NT2/D1 (cell line): Measurements from ENCODE around the gene WDR1.
A peak's percentile ranks its signal among the peaks of the same experiment; 100 is the strongest.

Experiments
- DNase-seq: peaks from one replicate; pipeline ENCODE4 v3.0.0-alpha.2; 2011; ENCODE audit warnings: low read depth, low spot score
- H3K27me3 ChIP-seq: 2 replicates; pipeline ENCODE4 v1.6.0; 2011; ENCODE audit warnings: mild to moderate bottlenecking; ENCODE audit not compliant: insufficient read length, insufficient read depth
- H3K36me3 ChIP-seq: 2 replicates; pipeline ENCODE4 v1.6.1; 2011; ENCODE audit warnings: mild to moderate bottlenecking, low read length, mixed read lengths; ENCODE audit not compliant: insufficient read depth, insufficient read length
- H3K4me1 ChIP-seq: 2 replicates; pipeline ENCODE4 v1.5.1; 2011; ENCODE audit not compliant: insufficient read depth, insufficient read length
- H3K4me3 ChIP-seq: 2 replicates; pipeline ENCODE4 v1.5.1; 2011; ENCODE audit warnings: low read depth; ENCODE audit not compliant: insufficient read length
- H3K9ac ChIP-seq: 2 replicates; pipeline ENCODE4 v1.6.0; 2011; ENCODE audit warnings: low read depth; ENCODE audit not compliant: insufficient read length
- H3K9me3 ChIP-seq: 2 replicates; pipeline ENCODE4 v1.5.1; 2011; ENCODE audit warnings: mild to moderate bottlenecking, low read length; ENCODE audit not compliant: insufficient read depth
- SUZ12 ChIP-seq: IDR thresholded peaks from 2 replicates; pipeline ENCODE4 v1.6.1; 2011; ENCODE audit not compliant: insufficient read length, insufficient read depth; ENCODE audit errors: extremely low read depth
- YY1 ChIP-seq: IDR thresholded peaks from 2 replicates; pipeline ENCODE4 v1.6.1; 2011; ENCODE audit not compliant: insufficient read length, insufficient read depth
- ZNF274 ChIP-seq: IDR thresholded peaks from 2 replicates; pipeline ENCODE4 v1.6.1; 2011; ENCODE audit warnings: mild to moderate bottlenecking, low read depth, low read length

Gene WDR1

DNA sequence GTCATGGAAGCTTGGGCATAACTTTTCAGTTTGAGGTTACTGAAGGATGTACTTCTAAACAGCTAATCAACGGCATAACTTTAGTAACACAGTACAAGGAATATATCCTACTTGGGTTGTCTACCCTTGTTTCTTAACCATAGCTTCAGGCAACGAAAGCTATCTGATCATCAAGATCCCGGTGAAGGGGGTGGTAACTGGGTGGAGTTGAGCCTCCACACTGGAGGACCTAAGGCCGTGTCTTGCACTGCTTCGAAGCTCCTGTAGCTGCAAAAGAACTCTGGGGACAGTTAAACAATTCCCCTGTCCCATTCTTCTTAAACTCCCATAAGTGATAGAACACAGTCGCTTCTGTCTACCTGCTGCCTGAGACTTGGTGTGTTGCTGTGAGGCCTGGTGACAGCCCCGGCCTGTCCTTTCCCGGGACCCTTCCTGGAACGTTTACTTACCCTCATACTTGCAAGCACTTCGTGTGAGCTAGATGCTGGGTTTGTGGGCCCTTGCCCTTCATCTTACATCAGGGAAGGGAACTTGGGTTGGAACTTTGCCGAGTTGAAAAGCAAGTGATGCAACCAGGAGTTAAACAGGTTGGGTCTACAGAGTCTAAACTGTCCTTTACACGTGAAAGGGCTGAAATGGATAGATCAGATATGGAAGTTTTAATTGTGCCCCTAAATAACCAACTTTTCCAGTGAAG, 5.8 kb upstream of the WDR1 start:
- Histone ChIP-seq H3K9ac (no peak overlapping the region), H3K4me1 (peaks cover 13% of the 10 kb centered on the region), H3K4me3 (no peak overlapping the region), H3K9me3 (no peaks in the 10 kb centered on the region), H3K36me3 (no peaks in the 10 kb centered on the region), H3K27me3 (no peaks in the 10 kb centered on the region)
- DNase-seq: no peak
- TF ChIP-seq ZNF274 (no peak), SUZ12 (no peak), YY1 (no peak)

DNA sequence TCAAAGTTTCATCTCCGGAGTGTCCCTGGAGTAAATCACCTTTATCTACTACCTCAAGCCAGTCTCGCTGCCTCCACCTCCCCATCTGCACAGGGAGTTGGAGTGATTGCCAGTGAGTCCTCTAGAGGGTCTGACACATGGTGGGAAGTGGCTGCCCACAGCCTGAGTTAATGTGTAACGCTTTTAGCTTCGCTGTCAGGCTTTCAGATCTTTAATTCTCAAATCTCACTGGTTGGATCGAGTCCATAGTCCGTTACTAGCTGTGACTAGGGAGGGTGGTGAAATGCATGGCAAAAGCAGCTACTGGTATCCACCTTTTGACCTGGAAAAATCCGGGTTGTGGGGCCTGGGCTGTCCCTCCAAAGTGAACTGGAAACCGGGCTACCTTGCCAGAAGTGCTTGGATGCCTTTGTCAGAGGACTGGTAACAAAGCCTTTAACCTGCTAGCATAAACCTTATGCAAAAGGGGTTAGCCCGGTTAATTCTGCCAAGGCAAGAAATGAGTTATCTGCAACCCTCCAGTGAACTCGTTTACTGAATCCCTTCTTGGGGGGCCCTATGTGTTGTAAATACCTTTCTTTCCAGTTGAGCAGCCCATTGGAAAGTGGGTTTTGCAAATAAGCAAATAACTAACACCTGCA, 5.1 kb upstream of the WDR1 start:
- no peak overlapping the region for H3K9ac ChIP-seq

DNA sequence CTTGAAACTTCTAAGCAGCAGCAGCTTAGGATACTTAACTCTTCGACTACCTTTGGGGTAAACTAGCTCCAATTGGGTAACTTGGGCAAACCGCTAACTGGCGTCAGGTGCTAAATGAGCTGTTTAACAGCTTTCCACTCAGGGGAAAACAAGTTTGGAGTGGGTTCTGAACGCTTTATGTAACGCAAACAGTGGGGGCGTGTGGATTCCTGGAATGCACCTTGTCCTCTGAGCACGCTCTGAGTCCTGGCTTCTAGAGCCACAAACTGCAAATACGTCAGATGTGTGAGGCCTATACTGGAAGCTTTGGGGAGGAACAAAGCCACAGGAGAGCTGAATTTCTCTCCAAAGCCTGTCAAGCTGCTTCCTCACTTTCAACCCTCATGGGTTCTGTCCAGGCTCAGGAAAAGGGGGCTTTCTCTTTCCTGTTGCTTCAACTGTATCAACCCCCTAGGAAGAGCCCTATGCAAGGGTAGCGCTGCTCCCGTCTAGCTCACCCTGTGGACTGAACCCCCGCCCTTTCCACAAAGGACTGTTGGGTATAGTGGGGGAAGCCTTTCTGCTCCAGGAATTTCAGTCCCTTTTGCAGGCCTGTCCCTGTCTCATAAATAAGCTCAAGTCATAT, 4.5 kb upstream of the WDR1 start:
- Histone ChIP-seq H3K27me3 (no peaks in the 10 kb centered on the region), H3K9me3 (no peaks in the 10 kb centered on the region), H3K4me3 (no peak overlapping the region), H3K36me3 (peaks cover 2% of the 10 kb centered on the region), H3K4me1 (peaks cover 13% of the 10 kb centered on the region), H3K9ac (no peak overlapping the region)
- no peak for DNase-seq
- TF ChIP-seq SUZ12: no peak
- TF ChIP-seq ZNF274: no peak
- TF ChIP-seq YY1: no peak

More for the DNA sequence above, 5.1 kb upstream of the WDR1 start:
- H3K27me3 ChIP-seq: no peaks in the 10 kb centered on the region
- H3K4me1 ChIP-seq: peaks cover 13% of the 10 kb centered on the region
- no peak overlapping the region for H3K4me3 ChIP-seq
- H3K36me3 ChIP-seq: no peaks in the 10 kb centered on the region
- DNase-seq: no peak
- H3K9me3 ChIP-seq: no peaks in the 10 kb centered on the region
- no peak for TF ChIP-seq YY1
- TF ChIP-seq ZNF274: no peak
- TF ChIP-seq SUZ12: no peak

DNA sequence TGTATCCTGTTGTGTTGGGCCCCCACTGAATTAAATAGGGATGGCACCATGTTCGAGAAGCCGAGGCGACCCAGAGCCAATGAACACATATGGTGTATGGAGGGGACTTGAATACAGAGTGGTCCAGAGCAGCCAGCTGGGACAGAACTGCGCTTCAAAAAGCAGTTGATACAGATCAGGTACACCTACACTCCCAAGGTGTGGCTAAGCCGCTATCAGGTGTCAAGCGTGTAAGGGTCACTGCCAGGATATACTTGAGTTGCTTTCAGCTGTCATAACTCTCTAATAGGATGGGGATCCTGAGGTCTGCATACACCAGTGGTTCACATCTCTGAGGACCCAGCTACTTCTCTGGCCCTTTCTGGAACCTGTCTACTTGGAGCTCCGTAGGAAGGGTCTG, 3.2 kb upstream of the WDR1 start:
- no peaks in the 10 kb centered on the region for H3K27me3 ChIP-seq
- TF ChIP-seq ZNF274 (no peak), YY1 (no peak), SUZ12 (no peak)
- DNase-seq: no peak
- H3K36me3 ChIP-seq: peaks cover 14% of the 10 kb centered on the region
- peaks cover 19% of the 10 kb centered on the region for H3K4me1 ChIP-seq
- H3K4me3 ChIP-seq: no peak overlapping the region
- no peaks in the 10 kb centered on the region for H3K9me3 ChIP-seq
- H3K9ac ChIP-seq: no peak overlapping the region

DNA sequence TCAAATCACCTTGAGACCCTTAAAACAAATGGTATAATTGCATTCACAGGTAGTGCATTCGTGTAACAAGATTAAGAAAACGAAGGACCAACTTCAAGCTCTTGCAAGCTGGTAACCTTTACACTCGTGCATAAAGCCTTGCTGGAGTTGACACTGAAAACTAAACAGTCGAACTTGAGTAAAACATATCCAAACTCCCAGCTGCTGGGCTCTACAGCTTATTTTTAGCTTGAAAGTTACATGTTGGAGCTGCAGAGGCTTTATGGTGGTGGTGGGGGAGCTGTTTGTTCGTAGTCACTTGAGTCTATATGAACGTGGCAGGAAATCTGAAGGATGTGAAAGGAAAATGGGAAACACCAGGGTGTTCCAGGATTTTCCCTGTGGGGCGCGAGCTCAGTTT, 2.7 kb upstream of the WDR1 start:
- H3K36me3 ChIP-seq: peaks cover 19% of the 10 kb centered on the region
- H3K27me3 ChIP-seq: no peaks in the 10 kb centered on the region
- peaks cover 21% of the 10 kb centered on the region for H3K4me1 ChIP-seq

DNA sequence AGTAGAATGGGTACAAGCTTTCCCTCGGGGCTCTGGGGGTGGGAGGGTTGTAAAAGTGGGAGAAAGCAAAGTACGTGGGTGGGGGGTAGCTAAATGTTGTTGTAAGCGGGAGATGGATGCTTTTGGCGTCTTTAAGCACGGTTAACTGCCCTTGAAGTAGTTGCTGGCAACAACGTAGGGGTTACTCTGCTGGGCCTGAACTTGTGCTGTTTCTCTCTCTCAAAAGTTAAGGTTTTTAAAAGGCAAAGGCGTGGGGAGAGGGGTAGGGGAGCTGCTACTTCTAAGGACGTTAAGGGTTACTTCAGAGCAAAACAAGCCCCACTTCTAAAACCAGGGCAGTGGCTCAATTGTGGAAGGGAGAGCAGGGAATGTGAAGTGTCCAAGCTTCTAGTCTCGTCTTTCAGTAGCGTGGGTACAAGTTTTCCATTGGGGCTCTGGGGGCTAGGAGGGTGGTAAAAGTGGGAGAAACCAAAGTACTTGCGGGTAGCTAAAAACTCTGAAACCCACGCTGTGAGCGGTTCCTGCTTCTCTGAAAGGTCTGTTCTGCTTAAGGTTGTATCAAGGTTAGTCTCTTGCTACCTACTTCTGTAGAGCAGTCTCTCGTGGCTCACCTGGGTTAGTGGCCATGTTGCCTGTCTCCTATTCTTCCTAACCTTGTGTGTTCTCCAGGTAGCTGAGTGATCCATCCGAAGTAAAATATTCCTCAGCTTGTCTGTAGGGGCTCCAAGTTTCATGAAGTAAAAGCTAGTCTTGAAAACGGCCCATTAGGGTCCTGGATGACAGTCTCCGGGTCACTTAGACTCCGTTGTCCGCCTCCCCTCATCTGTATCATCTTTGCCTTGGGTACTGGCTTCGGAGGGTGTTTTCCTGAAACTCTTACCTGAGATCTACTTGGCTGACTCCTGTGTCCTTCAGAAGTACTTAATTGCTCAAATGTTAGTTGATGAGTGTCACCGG, 1.7 kb upstream of the WDR1 start:
- TF ChIP-seq SUZ12 (no peak), YY1 (no peak), ZNF274 (no peak)
- H3K9me3 ChIP-seq: no peaks in the 10 kb centered on the region
- no peak for DNase-seq
- H3K4me1 ChIP-seq: peaks cover 19% of the 10 kb centered on the region
- H3K27me3 ChIP-seq: no peaks in the 10 kb centered on the region
- H3K36me3 ChIP-seq: peaks cover 29% of the 10 kb centered on the region
- H3K4me3 ChIP-seq: peak overlapping the region; percentile 66
- H3K9ac ChIP-seq: peak overlapping the region; percentile 90

More for the DNA sequence above, 2.7 kb upstream of the WDR1 start:
- H3K4me3 ChIP-seq: no peak overlapping the region
- H3K9ac ChIP-seq: no peak overlapping the region
- TF ChIP-seq ZNF274: no peak
- no peak for TF ChIP-seq SUZ12
- TF ChIP-seq YY1: no peak
- no peak for DNase-seq
- H3K9me3 ChIP-seq: no peaks in the 10 kb centered on the region
